Suppressor macrophage treated with lipopolysaccharide for 4 hours (primary cell): ENCODE results near the gene PLCG1.

Experiments used
- DNase-seq: peaks from one replicate; pipeline ENCODE4 v3.0.0-alpha.2; 2020

Gene PLCG1

DNA sequence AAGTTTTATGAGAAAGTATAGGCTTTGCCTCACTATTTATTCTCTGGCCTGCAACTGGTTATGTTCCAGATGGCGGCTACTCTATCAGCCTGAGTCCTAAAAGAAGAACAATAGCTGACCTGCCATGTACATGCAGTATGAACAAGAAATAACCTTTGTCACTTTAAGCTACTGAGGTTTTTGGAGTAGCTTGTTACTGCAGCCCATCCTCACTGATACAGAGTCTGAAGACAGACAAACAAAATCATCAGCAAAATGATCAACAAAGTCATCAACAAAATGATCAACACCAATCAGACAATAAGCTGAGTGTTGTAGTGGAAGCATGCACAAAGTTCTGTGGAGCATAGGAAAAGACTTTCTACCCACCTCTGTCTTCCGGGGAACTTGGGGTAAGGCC lies 82.5 kb downstream of the PLCG1 start:
- no peak for DNase-seq

DNA sequence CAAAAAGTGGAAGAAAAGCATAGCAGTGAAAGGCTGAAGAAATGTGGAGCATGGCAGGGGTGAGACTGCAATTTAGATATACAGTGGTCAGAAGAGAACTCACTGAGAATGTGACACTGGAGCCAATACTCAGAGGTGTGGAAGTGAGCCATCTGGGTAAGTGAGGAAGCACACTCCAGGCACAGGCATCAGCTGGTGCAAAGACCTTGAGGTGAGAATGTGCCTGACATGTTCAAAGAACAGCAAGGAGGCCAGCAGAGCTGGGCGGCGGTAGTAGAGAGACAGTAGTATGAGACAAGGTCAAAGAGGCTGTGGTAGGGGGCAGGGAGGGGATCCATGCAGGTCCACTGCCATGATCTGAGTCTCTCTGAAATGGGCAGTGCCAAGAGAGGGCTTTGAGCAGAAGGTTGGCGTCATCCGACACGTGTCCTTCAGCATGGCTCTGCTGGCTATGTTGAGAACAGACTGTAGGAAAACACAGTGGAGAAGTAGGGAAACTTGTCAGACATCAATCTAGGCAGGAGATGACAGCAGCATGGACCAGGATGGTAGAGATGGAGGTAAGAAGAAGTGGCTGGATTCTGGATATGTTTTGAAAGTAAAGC lies 84.4 kb downstream of the PLCG1 start:
- DNase-seq, result no peak

DNA sequence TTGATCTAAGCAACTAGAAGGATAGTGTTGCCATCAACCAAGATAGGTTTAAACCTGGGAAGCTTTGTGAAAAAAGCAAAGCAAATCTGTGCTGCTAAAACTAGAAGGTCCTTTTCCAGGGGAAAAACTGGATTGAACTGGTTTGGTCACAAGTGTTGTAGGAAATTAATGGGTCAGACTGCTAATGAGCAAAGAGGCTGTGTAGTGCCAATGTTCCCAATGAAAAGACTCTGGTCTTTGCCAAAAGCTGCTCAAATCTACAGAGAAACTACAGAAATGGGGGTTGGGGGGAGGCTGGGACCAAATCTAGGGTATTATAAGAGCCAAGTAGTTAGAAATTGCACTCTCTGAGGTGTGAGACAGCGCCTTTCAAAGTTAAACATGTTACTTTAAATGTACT lies 85.0 kb downstream of the PLCG1 start:
- no peak for DNase-seq

DNA sequence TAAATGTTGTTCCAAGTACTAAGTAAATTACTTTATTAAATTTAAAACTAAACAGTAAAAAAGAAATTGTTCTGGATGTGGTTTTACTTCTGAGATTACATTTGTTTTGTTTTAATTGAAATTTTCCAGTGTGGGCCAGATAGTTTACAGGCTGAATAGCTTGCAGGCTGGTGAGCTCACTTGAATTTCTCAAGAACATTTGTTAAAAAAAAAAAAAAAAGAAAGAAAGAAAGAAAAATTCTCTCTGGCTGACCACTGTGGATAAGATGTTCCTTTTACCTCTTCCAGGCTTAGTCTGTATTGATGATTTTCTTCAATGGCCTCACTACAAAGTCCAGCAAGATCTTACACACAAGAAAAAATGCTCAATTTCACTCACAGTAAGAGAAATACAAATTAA lies 85.4 kb downstream of the PLCG1 start:
- DNase-seq, result no peak

DNA sequence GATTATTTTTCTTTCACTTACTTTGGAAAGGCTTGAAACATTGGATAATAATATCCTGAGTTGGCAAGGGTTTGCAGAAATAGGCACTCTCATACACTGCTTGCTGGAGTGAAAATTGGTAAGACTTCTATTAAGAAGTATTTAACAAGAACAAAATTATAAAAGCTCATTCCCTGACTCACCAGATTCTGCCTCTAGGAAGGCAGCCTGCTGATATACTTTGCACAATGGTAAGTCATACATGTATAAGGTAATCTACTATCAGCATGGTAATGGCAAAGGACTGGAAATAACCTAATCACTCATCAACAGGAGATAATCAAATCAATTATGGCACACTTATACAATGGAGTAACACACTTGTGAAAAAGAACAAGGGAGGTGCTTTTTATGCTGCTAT lies 85.8 kb downstream of the PLCG1 start:
- no peak for DNase-seq

DNA sequence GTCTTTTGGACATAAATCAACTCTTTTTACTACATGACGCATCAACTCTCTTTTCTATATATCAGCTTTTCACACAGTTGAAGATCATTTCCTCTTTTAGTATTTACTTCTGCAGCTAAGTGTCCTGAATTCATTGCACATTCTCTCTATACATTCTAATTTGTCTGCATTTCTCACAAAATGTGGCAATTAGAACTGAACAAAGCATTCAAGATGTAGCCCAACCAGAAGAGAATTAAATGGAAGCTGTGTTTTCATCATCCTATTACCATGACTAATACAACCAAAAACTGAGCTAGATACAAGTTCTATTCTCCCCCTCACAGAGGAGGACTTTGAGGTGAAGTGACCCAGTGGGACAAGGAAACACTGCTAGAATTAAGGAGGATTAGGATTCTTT lies 86.9 kb downstream of the PLCG1 start:
- no peak for DNase-seq

DNA sequence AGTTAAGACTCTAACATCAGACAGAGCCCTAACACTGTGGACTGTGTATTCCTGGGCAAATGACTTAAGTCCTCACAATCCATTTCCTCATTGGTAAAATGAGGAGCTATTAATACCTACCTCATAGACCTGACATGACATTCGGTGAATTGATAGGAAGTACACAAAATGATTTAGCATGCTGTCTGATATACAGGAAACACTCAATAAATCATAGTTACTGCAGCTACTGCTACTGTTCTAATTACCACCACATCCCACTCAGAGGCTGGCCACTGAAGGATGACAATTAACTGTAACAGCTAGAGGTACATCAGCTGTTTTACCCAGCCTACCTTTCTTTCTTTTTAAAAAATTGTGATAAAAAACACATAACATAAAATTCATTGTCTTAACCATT lies 87.7 kb downstream of the PLCG1 start:
- no peak for DNase-seq

DNA sequence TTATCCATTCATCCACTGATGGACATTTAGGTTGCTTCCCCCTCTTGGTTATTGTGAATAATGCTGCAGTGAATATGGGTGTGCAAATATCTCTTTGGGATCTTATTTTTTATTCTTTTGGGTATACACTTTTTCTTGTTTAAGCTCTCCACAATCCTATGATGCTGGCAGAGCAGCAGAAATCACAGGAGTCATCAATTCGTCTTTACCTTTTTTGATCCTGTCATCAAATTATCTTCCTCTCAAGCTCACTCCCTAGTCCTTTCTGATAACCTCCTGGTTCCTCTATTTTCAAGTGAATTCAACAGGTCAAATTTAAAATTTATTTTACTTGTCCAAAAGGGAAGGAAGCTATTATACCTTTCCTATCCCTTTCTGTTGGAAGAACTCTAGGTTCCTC lies 89.1 kb downstream of the PLCG1 start:
- no peak for DNase-seq
